Measurements from ENCODE around the gene TMEM184B. TPM values are rescaled to one million over a fixed set of nuclear protein-coding genes. Genes with fewer than 3 reads are reported as not detected.

TMEM184B gene
- total RNA-seq, 2 donors from 2014 or later: 47.2 to 60.3 TPM

GRCh38 chr22:38220653-38221386 lies 52.0 kb downstream of the TMEM184B start:
- DNase-seq: peak; percentile 22
- intact Hi-C loops (cut with DNase I): no loop called here
- no peak for ATAC-seq

- ATAC-seq: no peak
- intact Hi-C loops (cut with DNase I): no loop called here
- no peak for DNase-seq
These were observed 52.6 kb downstream of the TMEM184B start for GRCh38 chr22:38220163-38220562.

DNA sequence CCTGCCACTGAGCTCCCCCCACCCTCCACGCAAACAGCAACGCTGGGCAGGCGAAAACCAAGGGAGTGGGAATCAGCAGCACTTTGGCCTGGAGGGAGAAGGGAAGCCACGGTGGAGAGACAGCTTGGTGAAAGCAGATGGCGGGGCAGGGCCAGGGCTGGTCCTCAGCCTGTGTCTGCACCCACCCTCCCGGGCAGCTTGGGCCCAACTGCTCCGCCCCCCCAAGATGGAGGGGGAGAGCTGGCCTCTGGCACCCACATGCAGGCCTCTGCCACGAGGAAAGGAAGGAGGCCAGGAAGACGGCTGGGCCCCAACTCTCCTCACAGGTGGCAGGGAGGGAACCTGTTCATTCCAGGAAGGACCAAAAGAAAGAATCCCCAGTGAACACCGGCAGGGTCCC lies 53.2 kb downstream of the TMEM184B start:
- intact Hi-C loops (cut with DNase I): no loop called here
- ATAC-seq (peak in 1 of 2 donors; percentile 5), DNase-seq (no peak)

- DNase-seq: peak; percentile 90
- intact Hi-C loops (cut with DNase I): no loop called here
- ATAC-seq: peak; percentile 79 to 81
These were observed 53.9 kb downstream of the TMEM184B start for GRCh38 chr22:38218661-38219622.

DNA sequence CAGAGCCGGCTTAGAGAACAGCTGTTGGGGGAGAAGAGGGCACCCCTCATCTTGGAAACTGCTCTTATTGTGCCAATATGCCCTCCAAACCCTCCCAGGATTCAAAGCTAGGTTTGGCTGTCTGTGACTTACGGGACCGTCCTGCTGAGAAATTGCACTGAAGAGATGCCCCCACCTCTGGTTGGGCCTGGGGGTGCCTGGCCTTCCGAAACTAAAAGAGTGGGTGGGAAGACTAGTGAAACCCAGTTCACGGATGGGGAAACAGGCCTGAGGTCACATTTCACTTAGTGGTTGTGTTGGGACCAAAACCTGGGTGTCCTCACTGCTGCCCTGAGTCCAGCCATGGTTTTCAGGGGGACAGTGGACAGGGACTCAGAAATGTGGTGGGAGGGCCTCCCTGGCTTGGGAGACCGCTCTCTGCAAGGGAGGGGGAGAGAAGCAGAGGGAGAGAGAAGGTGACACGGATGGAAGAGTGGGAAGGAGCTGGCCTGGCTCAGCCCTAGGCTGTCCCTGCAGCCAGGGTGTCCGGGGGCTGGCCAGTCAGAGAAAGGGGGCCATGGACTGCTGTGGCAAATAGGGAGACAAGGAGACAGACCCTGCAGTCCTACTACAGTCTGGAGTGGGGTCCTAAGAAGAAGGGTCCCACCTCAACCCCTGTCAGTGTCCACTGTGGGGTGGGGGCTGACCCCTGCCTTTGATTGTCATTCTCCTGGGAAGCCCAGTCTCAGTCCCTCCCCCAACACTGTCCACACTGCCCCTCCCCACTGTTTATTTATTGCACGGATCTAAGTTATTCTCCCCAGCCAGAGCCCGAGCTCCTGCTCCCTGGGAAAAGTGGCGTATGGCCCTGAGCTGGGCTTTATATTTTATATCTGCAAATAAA lies 57.4 kb downstream of the TMEM184B start:
- DNase-seq (no peak), ATAC-seq (no peak)
- intact Hi-C loops (cut with DNase I): no loop called here

- DNase-seq (peak; percentile 81), ATAC-seq (peak; percentile 53 to 66)
- intact Hi-C loops (cut with DNase I): no loop called here
These were observed 58.3 kb downstream of the TMEM184B start for GRCh38 chr22:38214302-38215056.

DNA sequence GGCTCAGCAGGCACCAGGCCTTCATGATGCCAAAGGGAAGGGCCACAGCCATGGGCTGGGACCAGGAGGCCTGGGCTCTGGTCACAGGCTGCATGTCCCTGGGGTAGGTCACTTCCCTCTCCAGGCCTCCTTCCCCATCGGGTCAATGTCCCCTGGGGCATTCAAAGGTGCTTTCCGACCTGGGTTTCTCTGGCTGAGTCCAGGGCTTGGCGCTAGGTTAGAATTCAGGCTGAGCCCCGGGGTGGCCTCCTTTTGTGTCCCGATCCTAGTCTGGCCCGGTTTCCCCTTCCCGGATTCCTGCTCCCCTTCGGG lies 58.9 kb downstream of the TMEM184B start:
- intact Hi-C loops (cut with DNase I): no loop called here
- DNase-seq: peak; percentile 34
- no peak for ATAC-seq

GRCh38 chr22:38213319-38213989 lies 59.4 kb downstream of the TMEM184B start:
- no peak for ATAC-seq
- DNase-seq: no peak
- intact Hi-C loops (cut with DNase I): no loop called here

- DNase-seq: no peak
- intact Hi-C loops (cut with DNase I): no loop called here
These were observed 60.4 kb downstream of the TMEM184B start for GRCh38 chr22:38212442-38212841.

GRCh38 chr22:38211556-38211955 lies 61.3 kb downstream of the TMEM184B start:
- ATAC-seq (no peak), DNase-seq (no peak)
- intact Hi-C loops (cut with DNase I): no loop called here

More at GRCh38 chr22:38212442-38212841, 60.4 kb downstream of the TMEM184B start:
- no peak for ATAC-seq

DNA sequence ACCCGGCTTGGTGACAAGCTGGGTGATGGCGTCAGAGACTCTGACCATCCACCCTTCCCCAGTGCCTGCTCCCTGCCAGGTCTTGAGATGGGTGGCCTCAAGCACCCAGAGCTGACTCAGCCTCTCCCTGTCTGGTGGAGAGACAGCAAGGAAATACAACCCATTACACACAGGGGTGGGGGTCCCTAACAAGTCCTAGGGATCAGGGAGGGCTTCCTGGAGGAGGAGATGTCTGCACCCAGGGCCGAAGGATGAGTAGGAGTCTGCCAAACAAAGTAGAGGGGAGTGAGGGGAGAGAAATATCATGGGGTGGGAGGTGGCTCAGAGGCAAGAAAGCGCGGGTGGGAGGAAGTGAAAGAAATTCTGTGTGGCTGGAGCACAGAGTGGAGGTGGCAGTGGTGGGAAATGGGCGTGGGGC lies 64.2 kb downstream of the TMEM184B start:
- DNase-seq: no peak
- ATAC-seq: no peak
- intact Hi-C loops (cut with DNase I): loop anchor here in 1 of 2 donors (10.0 kb wide), 1 partner anchor 94 kb away; the partner anchor contains the start of gene BAIAP2L2

DNA sequence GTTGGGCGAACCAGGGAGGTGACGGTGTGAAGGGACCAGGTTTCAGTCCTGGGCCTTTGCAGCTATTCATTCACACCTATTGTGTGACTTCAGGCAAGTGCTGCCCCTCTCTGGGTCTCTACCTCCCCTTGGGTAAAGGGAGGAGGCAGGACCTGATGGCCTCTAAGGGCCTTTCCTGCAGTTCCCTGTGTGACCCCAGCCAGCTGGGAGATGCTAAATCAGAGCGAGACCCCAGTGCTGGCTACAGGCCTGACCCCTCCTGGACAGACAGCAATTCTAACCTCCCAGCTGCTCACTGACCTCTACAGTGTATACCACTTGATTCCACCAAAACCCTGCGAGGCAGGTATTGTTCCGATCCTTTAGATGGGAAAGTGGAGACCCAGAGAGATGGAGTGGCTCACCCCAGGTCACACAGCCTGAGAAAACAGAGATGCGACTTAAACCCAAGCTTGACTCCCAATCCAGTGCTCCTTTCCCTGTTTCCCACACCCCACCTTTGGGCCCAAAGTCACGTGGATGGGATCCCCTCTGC lies 64.8 kb downstream of the TMEM184B start:
- ATAC-seq: no peak

GRCh38 chr22:38205261-38206128 lies 67.3 kb downstream of the TMEM184B start:
- intact Hi-C loops (cut with DNase I): loop anchor here in 1 of 2 donors (10.0 kb wide), 1 partner anchor 91 kb away; the partner anchor contains the start of gene BAIAP2L2
- peak; percentile 87 for DNase-seq
- peak; percentile 27 to 39 for ATAC-seq

More for the DNA sequence above, 64.8 kb downstream of the TMEM184B start:
- intact Hi-C loops (cut with DNase I): loop anchor here in 1 of 2 donors (10.0 kb wide), 1 partner anchor 93 kb away; the partner anchor contains the start of gene BAIAP2L2
- no peak for DNase-seq

DNA sequence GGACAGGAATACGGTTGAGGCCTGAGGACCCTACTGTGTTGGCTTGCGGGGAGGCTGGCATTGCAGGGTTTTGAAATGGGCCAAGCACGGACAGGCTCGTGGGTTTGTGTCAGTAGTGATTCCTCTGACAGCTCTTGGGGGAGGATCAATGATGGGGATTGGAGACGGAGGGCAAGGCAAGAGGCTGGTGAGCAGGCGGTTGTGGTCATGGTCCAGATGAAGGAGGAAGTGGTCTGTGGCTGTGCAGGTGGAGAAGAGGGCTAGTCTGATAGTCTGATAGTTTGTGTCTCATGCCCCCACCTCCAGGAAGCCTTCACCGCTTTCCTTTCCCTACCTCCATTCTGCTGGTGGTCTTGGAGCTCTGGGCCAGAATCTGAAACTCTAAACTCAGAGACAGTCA lies 68.0 kb downstream of the TMEM184B start:
- DNase-seq: no peak
- ATAC-seq: no peak
- intact Hi-C loops (cut with DNase I): loop anchor here in 1 of 2 donors (10.0 kb wide), 1 partner anchor 90 kb away; the partner anchor contains the start of gene BAIAP2L2

- intact Hi-C loops (cut with DNase I): loop anchor here in 1 of 2 donors (10.0 kb wide), 1 partner anchor 89 kb away; the partner anchor contains the start of gene BAIAP2L2
- DNase-seq: no peak
- no peak for ATAC-seq
These were observed 68.8 kb downstream of the TMEM184B start for GRCh38 chr22:38203855-38204514.

Measured in left cardiac atrium (tissue), 4 donors.